ENCODE results near the gene TEAD1. TPM values are rescaled to one million over a fixed set of nuclear protein-coding genes. Genes with fewer than 3 reads are reported as not detected.
A peak's percentile ranks its signal among the peaks of the same experiment; 100 is the strongest.

Gene TEAD1
- total and polyA plus RNA-seq, 9 of the 15 experiments (the other 6 are each of a cell fraction or from before 2014, with no cell fraction given) = 1.7 to 17.7 (median 10.8) TPM

DNA sequence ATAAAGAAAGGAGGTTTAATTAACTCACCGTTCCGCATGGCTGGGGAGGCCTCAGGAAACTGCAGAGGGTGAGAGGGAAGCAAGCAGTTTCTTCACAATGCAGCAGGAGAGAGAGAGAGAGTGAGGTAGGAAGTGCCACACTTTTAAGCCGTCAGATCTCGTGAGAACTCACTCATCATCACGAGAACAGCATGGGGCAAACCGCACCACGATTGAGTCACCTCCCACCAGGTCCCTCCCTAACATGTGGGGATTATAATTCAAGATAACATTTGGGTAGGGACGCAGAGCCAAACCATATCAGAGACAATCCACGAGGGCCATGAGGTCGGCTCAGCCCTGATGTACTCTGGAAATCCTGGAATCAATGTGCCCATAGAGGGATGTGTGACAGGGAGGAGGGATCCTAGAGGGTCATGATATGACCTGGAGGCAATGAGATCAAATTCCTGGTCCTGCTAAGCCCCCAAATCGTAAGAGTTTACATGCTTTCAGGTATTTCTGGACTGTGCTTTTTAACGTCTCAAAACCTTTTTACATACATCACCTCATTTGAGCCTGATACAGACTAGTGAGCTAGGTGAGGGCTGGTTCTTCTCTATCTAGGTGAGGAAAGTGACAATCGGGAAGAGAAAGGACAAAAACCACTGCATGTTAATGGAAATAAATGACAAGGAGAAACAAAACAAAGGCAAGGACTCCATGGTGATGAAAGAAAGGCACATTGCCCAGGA lies 315.4 kb downstream of the TEAD1 start (continued):
- TF ChIP-seq, protein P1, sequence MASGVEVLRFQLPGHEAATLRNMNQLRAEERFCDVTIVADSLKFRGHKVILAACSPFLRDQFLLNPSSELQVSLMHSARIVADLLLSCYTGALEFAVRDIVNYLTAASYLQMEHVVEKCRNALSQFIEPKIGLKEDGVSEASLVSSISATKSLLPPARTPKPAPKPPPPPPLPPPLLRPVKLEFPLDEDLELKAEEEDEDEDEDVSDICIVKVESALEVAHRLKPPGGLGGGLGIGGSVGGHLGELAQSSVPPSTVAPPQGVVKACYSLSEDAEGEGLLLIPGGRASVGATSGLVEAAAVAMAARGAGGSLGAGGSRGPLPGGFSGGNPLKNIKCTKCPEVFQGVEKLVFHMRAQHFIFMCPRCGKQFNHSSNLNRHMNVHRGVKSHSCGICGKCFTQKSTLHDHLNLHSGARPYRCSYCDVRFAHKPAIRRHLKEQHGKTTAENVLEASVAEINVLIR (CRISPR knock-in tag; IDR thresholded peaks at IDR 0.05) = no peak
- TF ChIP-seq NFE2 (IDR thresholded peaks at IDR 0.05; ENCODE audit: low read depth) (peak; percentile 20; the same call in 1 of the 2 replicates), MTF1 (CRISPR knock-in tag; IDR thresholded peaks at IDR 0.05; ENCODE audit: borderline replicate concordance) (no peak), XRCC5 (IDR thresholded peaks at IDR 0.05; ENCODE audit: low read depth, low read length) (no peak), SRSF9 (IDR thresholded peaks at IDR 0.05; ENCODE audit: borderline replicate concordance, low read depth, low read length) (no peak), NEUROD1 (IDR thresholded peaks at IDR 0.05; ENCODE audit: borderline replicate concordance, low read depth, low read length, partially characterized antibody) (peak; percentile 92), ZFPM2 (CRISPR knock-in tag; IDR thresholded peaks at IDR 0.05) (no peak), FIP1L1 (IDR thresholded peaks at IDR 0.05; ENCODE audit: low read depth, low read length, poor library complexity, severe bottlenecking) (no peak), ZNF146 (CRISPR knock-in tag; IDR thresholded peaks at IDR 0.05; ENCODE audit: unreplicated experiment) (no peak), ZNF778 (CRISPR knock-in tag; IDR thresholded peaks at IDR 0.05) (no peak), C11orf30 (IDR thresholded peaks at IDR 0.05; ENCODE audit: low read depth) (no peak; the same call in 1 of the 2 replicates), PHB (CRISPR knock-in tag; IDR thresholded peaks at IDR 0.05) (no peak), CTBP1 (IDR thresholded peaks at IDR 0.05; ENCODE audit: borderline replicate concordance) (peak; percentile 82; the same call in 1 of the 2 replicates), ZNF695 (CRISPR knock-in tag; IDR thresholded peaks at IDR 0.05) (no peak), RBM25 (IDR thresholded peaks at IDR 0.05; ENCODE audit: low read depth, low read length, severe bottlenecking) (peak; percentile 95), DACH1 (IDR thresholded peaks at IDR 0.05; ENCODE audit: partially characterized antibody) (peak; percentile 26), RFX1 (IDR thresholded peaks at IDR 0.05) (no peak), HDAC3 (IDR thresholded peaks at IDR 0.05; ENCODE audit: borderline replicate concordance, partially characterized antibody) (peak; percentile 84)
- TF ChIP-seq, protein P2, sequence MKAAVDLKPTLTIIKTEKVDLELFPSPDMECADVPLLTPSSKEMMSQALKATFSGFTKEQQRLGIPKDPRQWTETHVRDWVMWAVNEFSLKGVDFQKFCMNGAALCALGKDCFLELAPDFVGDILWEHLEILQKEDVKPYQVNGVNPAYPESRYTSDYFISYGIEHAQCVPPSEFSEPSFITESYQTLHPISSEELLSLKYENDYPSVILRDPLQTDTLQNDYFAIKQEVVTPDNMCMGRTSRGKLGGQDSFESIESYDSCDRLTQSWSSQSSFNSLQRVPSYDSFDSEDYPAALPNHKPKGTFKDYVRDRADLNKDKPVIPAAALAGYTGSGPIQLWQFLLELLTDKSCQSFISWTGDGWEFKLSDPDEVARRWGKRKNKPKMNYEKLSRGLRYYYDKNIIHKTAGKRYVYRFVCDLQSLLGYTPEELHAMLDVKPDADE (conservative IDR thresholded peaks at IDR 0.05; ENCODE audit: control insufficient read depth, low read depth, low read length) = 0 out of 2 replicates have a peak, but pooled peaks have one; percentile 71
- TF ChIP-seq, protein P3, sequence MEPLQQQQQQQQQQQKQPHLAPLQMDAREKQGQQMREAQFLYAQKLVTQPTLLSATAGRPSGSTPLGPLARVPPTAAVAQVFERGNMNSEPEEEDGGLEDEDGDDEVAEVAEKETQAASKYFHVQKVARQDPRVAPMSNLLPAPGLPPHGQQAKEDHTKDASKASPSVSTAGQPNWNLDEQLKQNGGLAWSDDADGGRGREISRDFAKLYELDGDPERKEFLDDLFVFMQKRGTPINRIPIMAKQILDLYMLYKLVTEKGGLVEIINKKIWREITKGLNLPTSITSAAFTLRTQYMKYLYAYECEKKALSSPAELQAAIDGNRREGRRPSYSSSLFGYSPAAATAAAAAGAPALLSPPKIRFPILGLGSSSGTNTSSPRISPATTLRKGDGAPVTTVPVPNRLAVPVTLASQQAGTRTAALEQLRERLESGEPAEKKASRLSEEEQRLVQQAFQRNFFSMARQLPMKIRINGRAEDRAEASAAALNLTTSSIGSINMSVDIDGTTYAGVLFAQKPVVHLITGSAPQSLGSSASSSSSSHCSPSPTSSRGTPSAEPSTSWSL (CRISPR knock-in tag; IDR thresholded peaks at IDR 0.05; ENCODE audit: borderline replicate concordance) = no peak
- TF ChIP-seq, protein P4, sequence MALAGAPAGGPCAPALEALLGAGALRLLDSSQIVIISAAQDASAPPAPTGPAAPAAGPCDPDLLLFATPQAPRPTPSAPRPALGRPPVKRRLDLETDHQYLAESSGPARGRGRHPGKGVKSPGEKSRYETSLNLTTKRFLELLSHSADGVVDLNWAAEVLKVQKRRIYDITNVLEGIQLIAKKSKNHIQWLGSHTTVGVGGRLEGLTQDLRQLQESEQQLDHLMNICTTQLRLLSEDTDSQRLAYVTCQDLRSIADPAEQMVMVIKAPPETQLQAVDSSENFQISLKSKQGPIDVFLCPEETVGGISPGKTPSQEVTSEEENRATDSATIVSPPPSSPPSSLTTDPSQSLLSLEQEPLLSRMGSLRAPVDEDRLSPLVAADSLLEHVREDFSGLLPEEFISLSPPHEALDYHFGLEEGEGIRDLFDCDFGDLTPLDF (CRISPR knock-in tag; IDR thresholded peaks at IDR 0.05) = no peak; the same call in 1 of the 2 replicates
- TF ChIP-seq, protein P5, sequence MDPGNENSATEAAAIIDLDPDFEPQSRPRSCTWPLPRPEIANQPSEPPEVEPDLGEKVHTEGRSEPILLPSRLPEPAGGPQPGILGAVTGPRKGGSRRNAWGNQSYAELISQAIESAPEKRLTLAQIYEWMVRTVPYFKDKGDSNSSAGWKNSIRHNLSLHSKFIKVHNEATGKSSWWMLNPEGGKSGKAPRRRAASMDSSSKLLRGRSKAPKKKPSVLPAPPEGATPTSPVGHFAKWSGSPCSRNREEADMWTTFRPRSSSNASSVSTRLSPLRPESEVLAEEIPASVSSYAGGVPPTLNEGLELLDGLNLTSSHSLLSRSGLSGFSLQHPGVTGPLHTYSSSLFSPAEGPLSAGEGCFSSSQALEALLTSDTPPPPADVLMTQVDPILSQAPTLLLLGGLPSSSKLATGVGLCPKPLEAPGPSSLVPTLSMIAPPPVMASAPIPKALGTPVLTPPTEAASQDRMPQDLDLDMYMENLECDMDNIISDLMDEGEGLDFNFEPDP (CRISPR knock-in tag; IDR thresholded peaks at IDR 0.05) = no peak
